Colon (tissue), 2 donors: ENCODE measurements around the gene CHIC2.
"Not testable (repeated sequence)": the region's sequence is repeated elsewhere in the genome, so short reads cannot be mapped to it uniquely, and the experiment has no call there.

ENCODE experiments used
- FAIRE-seq: peaks from 2 replicates; lab custom pipeline; 2012; peaks lifted over from hg19 to GRCh38; lab: Jason Lieb, UNC
- donor health status: control.
- donor health status: control.

Gene CHIC2

GRCh38 chr4:54064317-54065111, at the start of gene CHIC2:
CHIC2 (minus strand) TSS chr4:54064605; CDS start chr4:54064300, 305 bp downstream.
- no peak for FAIRE-seq

- FAIRE-seq = not testable (repeated sequence)
Measured at GRCh38 chr4:54113206-54113605, 48.8 kb upstream of the CHIC2 start.

- no peak for FAIRE-seq
Measured at GRCh38 chr4:54110019-54110416, 45.6 kb upstream of the CHIC2 start.

GRCh38 chr4:54109241-54110018, 45.0 kb upstream of the CHIC2 start:
- no peak for FAIRE-seq

- no peak for FAIRE-seq
Measured at GRCh38 chr4:54107951-54108748, 43.7 kb upstream of the CHIC2 start.

- FAIRE-seq = no peak
Measured at GRCh38 chr4:54104907-54105306, 40.5 kb upstream of the CHIC2 start.

- FAIRE-seq = no peak
Measured at GRCh38 chr4:54103190-54103574, 38.8 kb upstream of the CHIC2 start.

- FAIRE-seq = no peak
Measured at GRCh38 chr4:54102531-54103106, 38.2 kb upstream of the CHIC2 start.

- FAIRE-seq = no peak
Measured at GRCh38 chr4:54101190-54102041, 37.0 kb upstream of the CHIC2 start.

- no peak for FAIRE-seq
Measured at GRCh38 chr4:54100595-54101189, 36.3 kb upstream of the CHIC2 start.

GRCh38 chr4:54099748-54100574, 35.6 kb upstream of the CHIC2 start, which contains the start of gene GSX2:
GSX2 (plus strand) TSS chr4:54100163; CDS start chr4:54100345, 182 bp downstream.
- no peak for FAIRE-seq

- no peak for FAIRE-seq
Measured at GRCh38 chr4:54099287-54099747, 34.9 kb upstream of the CHIC2 start.

- no peak for FAIRE-seq
Measured at GRCh38 chr4:54098375-54098774, 34.0 kb upstream of the CHIC2 start.

- no peak for FAIRE-seq
Measured at GRCh38 chr4:54097152-54097551, 32.7 kb upstream of the CHIC2 start.

- FAIRE-seq = no peak
Measured at GRCh38 chr4:54096295-54096962, 32.0 kb upstream of the CHIC2 start.

GRCh38 chr4:54095110-54095825, 30.9 kb upstream of the CHIC2 start:
- FAIRE-seq = no peak

GRCh38 chr4:54094451-54094850, 30.0 kb upstream of the CHIC2 start:
- FAIRE-seq = no peak
